Ascending aorta (tissue), 2 donors: Measurements from ENCODE around the gene HOXB3. TPM values are rescaled to one million over a fixed set of nuclear protein-coding genes. Genes with fewer than 3 reads are reported as not detected.

Experiments
- DNase-seq, 2 donors: peaks; one replicate each; pipeline ENCODE4 v3.0.0-alpha.2; 2019; ENCODE audit warnings: low spot score in 2 of 2
- H3K27ac ChIP-seq, 2 donors: fragments of 200-600 bp; sonication (generic); one replicate each; pipeline ENCODE4 v1.5.1; 2016 to 2017; ENCODE audit warnings: mild to moderate bottlenecking in 1 of 2
- H3K27me3 ChIP-seq: fragments of 200-600 bp; sonication (generic); one replicate; pipeline ENCODE4 v1.5.1; 2017
- H3K36me3 ChIP-seq, 2 donors: fragments of 200-600 bp; sonication (generic); one replicate each; pipeline ENCODE4 v1.5.1; 2016
- H3K4me1 ChIP-seq, 2 donors: fragments of 200-600 bp; sonication (generic); one replicate each; pipeline ENCODE4 v1.5.1; 2016 to 2017; ENCODE audit warnings: mild to moderate bottlenecking in 1 of 2
- H3K4me3 ChIP-seq, 2 donors: fragments of 200-600 bp; sonication (generic); one replicate each; pipeline ENCODE4 v1.5.1; 2016 to 2017; ENCODE audit warnings: mild to moderate bottlenecking in 1 of 2
- H3K9me3 ChIP-seq, 2 donors: fragments of 200-600 bp; sonication (generic); one replicate each; pipeline ENCODE4 v1.5.1; 2016
- CTCF ChIP-seq, 3 experiments: fragments of 200-600 bp in 2 of 3; fragments of 450-650 bp in 1 of 3; sonication (generic) in 2 of 3; IDR thresholded peaks; one replicate each; pipeline ENCODE4 v1.5.1; 2016 to 2019; ENCODE audit warnings: antibody characterized with exemption in 3 of 3, mild to moderate bottlenecking in 1 of 3, moderate library complexity in 1 of 3
- intact Hi-C: fragments of 100-400 bp; cut with DNase I; formaldehyde crosslinking; loops from one replicate; pipeline ENCODE4 v1.15.1; 2023
- total RNA-seq: library from RNA; depleted of rRNA; stranded (reverse); fragments of >200 nt; gene quantifications from one replicate; pipeline ENCODE4 v1.1.0, GENCODE V29; 2016

The HOXB3 gene
- total RNA-seq, 1 donor from 2014 or later: 19.3 TPM

DNA sequence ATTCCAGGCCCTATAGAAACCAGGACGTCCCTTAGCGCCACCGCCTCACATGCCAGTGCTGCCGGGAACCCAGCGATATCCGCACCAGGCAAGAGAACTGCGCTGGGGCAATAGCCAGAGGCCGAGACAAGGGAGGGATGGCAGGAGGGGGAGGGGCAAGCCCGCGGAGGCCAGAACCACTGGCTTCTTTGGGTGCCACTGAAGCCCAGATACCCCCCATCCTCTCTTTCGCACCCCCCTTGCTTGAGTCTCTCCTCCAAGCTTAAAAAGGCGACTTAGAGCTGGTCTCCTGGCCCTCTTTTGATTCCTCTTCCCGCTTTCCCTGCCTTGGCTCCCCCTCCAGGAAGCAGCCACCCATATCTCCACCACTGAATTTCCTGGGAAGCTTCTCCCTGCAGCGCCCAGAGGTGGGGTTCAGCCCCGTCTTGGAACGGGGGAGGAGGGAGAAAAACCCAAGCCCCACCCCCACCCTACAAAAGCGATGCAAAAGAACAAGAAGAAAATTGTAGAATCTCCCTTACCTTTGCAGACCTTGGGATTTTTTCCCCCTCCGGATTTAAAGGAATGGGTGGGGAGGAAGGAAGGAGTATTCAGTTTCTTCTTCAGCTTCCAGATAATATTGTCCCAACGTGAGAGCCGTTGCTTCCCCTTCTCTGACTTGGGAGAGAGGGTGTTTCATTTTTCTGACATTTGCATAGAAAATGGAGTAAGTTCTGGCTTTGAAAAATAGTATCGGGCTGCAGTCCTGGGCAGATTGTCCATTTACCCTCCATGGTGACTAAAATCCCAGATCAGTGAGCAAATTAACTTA is 14.1 kb upstream of the HOXB3 start:
- Histone ChIP-seq H3K36me3 (no peaks in the 10 kb centered on the region), H3K27ac (peak overlapping the region; percentile 71 to 75), H3K27me3 (no peaks in the 10 kb centered on the region), H3K4me1 (peaks cover 0 to 7% of the 10 kb centered on the region in 2 donors), H3K9me3 (no peaks in the 10 kb centered on the region), H3K4me3 (peak overlapping the region; percentile 46 to 70)
- intact Hi-C loops: loop anchor here (1.0 kb wide), 1 partner anchor 9 kb away; no protein-coding TSS in a partner anchor
- TF ChIP-seq CTCF (IDR thresholded peaks at IDR 0.05): peak in 1 of 3 experiments; percentile 3
- peak in 1 of 2 donors; percentile 80 for DNase-seq

DNA sequence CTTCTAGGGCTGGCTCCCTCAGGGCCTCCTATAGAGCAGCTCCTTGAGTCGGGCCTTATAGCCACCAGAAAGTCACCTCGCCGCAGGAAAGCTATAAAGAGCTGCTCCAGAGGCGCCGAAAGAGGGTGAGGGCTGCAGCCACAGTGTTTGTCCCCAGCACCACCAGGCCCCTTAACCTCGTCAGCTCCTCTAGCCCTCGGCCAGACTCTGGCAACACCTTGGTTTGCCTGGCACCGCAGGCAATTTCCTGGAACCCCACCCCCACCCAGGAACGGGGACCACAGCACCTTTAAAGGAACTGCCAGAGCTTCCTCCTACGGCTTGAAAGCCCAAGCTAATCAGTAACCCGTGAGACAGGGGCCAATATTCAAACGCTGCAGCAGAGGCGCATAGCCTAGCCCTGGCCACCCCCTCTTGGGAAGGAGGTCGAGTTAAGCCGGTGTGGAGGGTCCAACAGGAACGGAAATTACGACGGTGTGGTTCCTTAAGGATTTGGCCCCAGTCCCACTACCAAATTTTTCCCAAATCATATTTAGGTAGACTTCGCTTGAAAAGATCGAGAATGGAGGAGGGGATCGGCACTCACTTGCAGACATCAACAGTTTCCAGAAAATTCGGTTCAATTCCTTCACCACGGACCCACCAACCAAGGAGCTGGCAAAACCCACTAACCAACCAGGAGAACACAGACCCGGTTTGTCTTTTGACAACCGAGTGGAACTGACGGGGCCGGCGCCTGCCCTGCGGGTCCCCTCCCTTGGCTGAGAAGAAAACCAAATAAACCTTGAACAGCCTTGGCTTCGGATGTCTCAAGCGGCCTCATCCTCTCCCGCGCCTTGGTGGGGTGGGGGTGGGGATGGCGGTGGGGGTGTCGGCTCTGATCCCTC is 11.7 kb upstream of the HOXB3 start:
- peaks cover 4 to 21% of the 10 kb centered on the region in 2 donors for H3K4me1 ChIP-seq
- H3K36me3 ChIP-seq: no peaks in the 10 kb centered on the region
- no peak overlapping the region for H3K27ac ChIP-seq
- no peaks in the 10 kb centered on the region for H3K9me3 ChIP-seq
- intact Hi-C loops: no loop called here
- H3K4me3 ChIP-seq: peak overlapping the region; percentile 46 to 70
- TF ChIP-seq CTCF (IDR thresholded peaks at IDR 0.05): no peak
- no peaks in the 10 kb centered on the region for H3K27me3 ChIP-seq
- no peak for DNase-seq

DNA sequence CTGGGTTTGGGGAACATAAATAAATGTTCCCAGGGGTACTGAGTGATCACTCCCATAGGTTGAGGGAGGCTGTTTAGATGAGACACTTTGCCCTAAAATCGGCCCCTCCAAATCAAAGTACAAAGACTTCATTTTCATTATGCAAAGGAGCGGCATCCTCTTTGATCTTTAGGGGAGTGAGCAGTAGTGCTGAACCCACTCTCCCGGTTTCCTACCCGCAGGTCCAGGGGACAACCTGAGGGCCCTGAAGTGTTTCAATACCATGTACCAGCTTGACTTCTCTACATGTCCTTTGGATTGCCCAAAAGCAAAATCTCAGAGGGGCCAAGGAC is 11.1 kb upstream of the HOXB3 start:
- Histone ChIP-seq H3K36me3 (no peaks in the 10 kb centered on the region), H3K4me3 (no peak overlapping the region), H3K27ac (no peak overlapping the region), H3K4me1 (peaks cover 4 to 21% of the 10 kb centered on the region in 2 donors), H3K27me3 (no peaks in the 10 kb centered on the region), H3K9me3 (no peaks in the 10 kb centered on the region)
- DNase-seq: no peak
- no peak for TF ChIP-seq CTCF (IDR thresholded peaks at IDR 0.05)
- intact Hi-C loops: no loop called here

DNA sequence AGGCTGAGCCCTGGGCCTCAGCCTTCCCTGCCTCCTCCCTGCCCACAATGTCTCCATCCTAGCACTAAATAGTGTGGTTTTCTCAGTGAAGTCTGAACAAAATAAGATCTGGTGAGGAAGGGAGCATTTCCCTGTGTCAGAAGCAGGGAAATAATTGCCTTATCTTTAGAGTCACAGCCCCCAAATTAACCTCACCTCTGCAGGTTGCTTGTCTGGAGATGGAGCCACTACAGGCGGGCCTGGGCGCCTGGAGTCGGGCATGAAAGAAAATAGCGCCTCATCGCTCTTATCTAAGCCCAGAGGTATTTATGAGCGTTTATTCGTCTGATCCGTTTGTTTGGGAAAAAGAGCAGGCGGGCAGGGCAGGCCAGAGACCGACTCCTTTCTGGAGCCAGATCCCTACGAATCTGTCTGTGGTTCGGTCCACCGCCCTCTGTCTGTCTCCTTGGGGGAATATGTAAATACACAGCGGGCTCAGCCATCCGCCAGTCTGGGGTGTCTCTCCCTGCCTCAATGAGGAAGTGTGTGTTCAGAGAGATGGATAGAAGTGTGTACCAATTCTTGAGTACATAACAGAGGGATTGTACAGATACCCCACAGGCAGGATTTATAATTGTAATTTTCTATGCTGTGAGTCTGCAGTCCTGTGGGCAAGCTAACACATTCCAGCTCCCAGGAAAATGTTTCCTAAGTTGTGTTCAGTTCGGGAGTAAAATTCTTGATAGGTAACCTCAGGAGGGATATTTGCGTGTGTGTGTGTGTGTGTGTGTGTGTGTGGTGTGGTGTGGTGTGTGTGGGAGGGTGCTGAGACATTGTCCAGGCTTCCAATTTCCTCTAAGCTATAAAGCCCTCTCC is 10.4 kb upstream of the HOXB3 start:
- no peaks in the 10 kb centered on the region for H3K27me3 ChIP-seq
- no peak for TF ChIP-seq CTCF (IDR thresholded peaks at IDR 0.05)
- no peaks in the 10 kb centered on the region for H3K9me3 ChIP-seq
- H3K4me1 ChIP-seq: peaks cover 4 to 21% of the 10 kb centered on the region in 2 donors
- peaks cover 0 to under 1% of the 10 kb centered on the region in 2 donors for H3K36me3 ChIP-seq
- DNase-seq: no peak
- no peak overlapping the region for H3K4me3 ChIP-seq
- intact Hi-C loops: no loop called here
- H3K27ac ChIP-seq: no peak overlapping the region

- H3K27me3 ChIP-seq: no peaks in the 10 kb centered on the region
- H3K36me3 ChIP-seq: peaks cover 0 to 8% of the 10 kb centered on the region in 2 donors
- peaks cover 4 to 21% of the 10 kb centered on the region in 2 donors for H3K4me1 ChIP-seq
Measured at GRCh38 chr17:48599354-48599753, 9.3 kb upstream of the HOXB3 start.

More at GRCh38 chr17:48599354-48599753, 9.3 kb upstream of the HOXB3 start:
- H3K27ac ChIP-seq: no peak overlapping the region
- no peak overlapping the region for H3K4me3 ChIP-seq
- no peaks in the 10 kb centered on the region for H3K9me3 ChIP-seq
- no peak for DNase-seq
- intact Hi-C loops: no loop called here
- no peak for TF ChIP-seq CTCF (IDR thresholded peaks at IDR 0.05)
